Measurements from ENCODE around the gene TRIM40.

Gene TRIM40

DNA sequence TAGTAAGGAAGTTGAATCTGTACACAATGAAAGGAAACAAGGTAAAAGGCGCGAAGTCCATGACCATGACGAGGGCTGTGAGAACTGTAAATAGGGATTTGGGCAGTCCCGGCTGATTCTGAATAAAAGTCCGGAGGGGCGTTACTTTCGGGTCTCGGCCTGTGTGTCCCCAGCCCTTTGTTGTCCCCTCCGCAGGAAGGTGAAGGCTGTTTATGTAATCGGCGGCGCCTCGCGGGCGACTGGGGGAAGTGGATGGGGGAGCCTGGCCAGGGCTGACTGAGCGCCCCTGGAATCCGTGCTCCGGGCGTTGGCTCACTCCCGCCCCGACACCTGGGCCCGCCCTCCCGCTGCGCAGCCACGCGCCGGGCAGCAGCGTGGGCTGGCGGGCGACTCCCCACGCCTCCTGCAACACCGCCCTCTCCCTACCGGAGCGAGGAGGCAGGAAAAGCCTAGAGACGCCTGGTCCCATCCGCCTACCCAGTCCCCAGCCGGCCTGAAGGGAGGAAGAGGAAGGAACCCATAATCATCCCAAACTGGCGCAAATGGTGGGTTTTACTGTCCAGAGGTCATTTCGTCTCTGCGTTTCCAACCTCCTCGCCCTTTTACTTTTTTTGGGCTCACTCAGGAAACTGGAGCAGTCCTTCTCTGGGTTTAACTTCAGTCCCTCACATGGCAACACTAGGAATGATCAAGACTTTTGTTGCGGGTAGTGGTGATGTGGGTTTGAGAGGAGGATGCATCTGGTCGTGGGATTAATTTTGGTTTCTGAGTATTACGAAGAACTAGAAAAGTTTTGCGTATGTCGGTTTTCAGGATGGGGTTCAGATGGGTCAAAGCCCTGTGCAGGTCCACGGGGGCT, 35.1 kb upstream of the TRIM40 start:
- Histone ChIP-seq H3K27ac (ENCODE audit: insufficient read depth, low read length, poor library complexity, severe bottlenecking) (no peak overlapping the region), H3K36me3 (ENCODE audit: control insufficient read depth, insufficient read depth, low read length) (no peaks in the 10 kb centered on the region), H3K4me3 (ENCODE audit: insufficient read depth, low read depth, low read length, poor library complexity, severe bottlenecking) (peak overlapping the region; percentile 46), H3K4me1 (ENCODE audit: control insufficient read depth, insufficient read depth, low read length, poor library complexity, severe bottlenecking) (peaks cover 35% of the 10 kb centered on the region), H3K27me3 (replicated peaks; ENCODE audit: control insufficient read depth, insufficient read depth, low read length, poor library complexity, severe bottlenecking) (peaks cover 10% of the 10 kb centered on the region), H3K9me3 (ENCODE audit: control insufficient read depth, low read length) (no peaks in the 10 kb centered on the region)
- no peak for DNase-seq

DNA sequence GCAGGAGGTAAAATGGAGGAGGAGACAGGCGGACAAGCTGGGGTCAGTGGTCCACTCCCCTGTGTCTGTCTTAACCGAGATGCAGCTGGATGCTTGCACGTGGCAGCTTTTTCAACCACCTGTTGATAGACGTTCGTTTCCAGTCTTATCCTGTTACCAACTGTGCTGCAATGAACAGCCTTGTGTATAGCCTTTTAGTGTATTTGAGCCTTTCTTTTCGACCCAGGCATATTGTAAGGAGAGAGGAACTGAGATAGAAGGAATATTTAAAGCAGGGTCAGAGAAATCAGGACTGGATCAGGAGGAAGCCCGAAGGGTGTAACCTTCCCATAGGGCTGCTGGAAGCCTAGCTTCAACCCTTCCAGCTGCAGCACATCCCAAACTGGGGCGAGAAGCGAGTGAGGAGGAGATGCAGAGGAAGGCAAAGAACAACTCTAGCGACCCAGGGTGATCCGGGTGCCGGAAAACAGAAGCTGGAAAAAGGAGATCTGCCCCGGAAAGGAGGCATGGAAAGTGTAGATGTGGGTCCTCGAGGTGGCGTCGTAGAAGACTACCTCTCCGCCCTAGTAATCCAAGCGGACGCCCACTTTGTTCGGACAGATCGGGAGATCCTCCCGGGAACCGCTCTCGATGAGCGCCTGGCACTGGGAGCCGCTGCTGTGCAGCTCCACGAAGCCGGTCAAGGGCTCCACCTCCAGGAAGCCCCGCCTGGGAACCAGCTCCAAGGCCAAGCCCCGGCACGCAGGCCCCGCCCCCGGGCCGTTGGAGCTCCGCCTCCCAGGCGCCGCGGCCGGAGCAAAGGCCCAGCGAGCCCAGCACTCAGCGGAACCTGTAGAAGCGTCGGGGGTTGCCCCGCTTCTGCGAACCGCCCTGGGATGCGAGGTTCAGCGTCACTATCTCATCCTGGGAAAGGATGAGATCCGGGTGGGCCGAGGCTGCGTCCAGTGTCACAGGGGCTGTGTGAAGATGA, 34.2 kb upstream of the TRIM40 start:
- Histone ChIP-seq H3K36me3 (ENCODE audit: control insufficient read depth, insufficient read depth, low read length) (no peaks in the 10 kb centered on the region), H3K27me3 (replicated peaks; ENCODE audit: control insufficient read depth, insufficient read depth, low read length, poor library complexity, severe bottlenecking) (peaks cover 10% of the 10 kb centered on the region), H3K27ac (ENCODE audit: insufficient read depth, low read length, poor library complexity, severe bottlenecking) (no peak overlapping the region)

DNA sequence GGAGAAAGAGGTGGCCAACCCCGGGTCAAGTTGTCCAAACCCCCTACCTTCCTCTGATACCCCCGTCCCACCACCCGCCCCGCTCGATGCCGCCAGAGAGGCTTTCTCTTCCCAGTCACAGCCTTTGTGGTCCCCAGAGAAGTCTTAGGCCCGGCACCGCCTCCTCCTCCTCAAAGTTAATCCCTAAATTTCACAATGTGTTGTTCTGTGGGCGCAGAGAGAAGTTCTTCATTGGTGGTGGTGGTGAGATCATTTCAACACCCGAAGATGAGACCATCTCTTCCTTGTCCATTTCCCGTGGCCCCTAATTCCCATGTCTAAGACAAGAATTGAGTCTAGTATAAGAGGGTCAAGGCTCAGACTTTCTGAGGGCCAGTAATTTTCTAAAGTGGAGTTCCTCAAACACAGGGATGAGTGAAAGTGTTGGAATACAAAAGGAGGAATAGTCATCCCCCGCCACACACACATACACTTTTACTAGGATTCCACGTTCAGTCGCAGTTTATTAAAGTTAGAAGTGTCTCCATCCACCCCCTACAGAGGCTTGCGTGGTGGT, 33.4 kb upstream of the TRIM40 start:
- no peak for DNase-seq
- peak overlapping the region; percentile 46 for H3K4me3 ChIP-seq (ENCODE audit: insufficient read depth, low read depth, low read length, poor library complexity, severe bottlenecking)
- H3K27ac ChIP-seq (ENCODE audit: insufficient read depth, low read length, poor library complexity, severe bottlenecking): no peak overlapping the region

More for the DNA sequence above, 34.2 kb upstream of the TRIM40 start:
- no peaks in the 10 kb centered on the region for H3K9me3 ChIP-seq (ENCODE audit: control insufficient read depth, low read length)
- H3K4me3 ChIP-seq (ENCODE audit: insufficient read depth, low read depth, low read length, poor library complexity, severe bottlenecking): peak overlapping the region; percentile 46
- peaks cover 35% of the 10 kb centered on the region for H3K4me1 ChIP-seq (ENCODE audit: control insufficient read depth, insufficient read depth, low read length, poor library complexity, severe bottlenecking)
- peak; percentile 46 to 69 (median 56) for DNase-seq

DNA sequence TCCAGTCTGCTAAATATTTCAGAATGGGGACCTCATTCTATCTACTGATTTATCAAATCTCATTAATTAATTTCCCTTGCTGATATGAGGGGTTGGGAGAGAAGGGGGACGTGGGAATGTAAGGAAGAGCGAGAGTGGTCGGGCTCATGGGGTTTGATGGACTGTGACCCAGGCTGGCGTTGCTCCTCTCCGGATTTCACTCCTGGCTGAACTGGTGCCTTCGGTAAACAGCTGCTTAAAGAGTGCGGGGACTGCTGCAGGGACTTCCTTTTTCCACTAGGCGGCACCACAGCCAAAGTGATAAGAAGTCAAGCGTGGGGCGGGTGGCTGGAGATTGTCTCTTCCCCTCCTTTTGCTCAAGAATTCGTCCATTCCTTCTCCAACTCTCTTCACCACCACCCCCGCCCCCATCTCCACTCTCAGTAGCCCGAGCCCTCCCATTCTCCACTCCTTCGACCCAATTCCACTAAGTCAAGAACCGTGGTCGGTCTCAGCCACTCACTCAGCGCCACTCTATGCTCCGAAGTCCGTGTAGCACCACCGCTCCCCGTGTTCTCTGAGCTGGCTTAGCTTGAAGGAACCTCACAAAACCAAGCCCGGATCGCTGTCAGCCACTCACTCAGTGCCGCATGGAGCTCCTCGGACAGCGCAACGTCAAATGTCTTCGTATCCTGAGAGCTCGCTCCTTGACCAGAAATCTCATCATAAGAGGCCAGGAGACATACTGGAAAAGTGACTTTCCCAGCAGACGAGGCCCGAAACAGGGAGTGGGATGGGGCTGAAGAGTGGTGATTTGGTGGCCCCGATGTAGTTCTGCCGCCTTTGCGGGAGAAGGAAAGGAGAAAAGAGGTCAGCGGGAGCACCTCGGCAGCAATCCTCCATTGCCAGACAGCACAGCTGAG, 32.7 kb upstream of the TRIM40 start:
- Histone ChIP-seq H3K27me3 (replicated peaks; ENCODE audit: control insufficient read depth, insufficient read depth, low read length, poor library complexity, severe bottlenecking) (peaks cover 10% of the 10 kb centered on the region), H3K4me1 (ENCODE audit: control insufficient read depth, insufficient read depth, low read length, poor library complexity, severe bottlenecking) (peaks cover 35% of the 10 kb centered on the region), H3K36me3 (ENCODE audit: control insufficient read depth, insufficient read depth, low read length) (no peaks in the 10 kb centered on the region), H3K27ac (ENCODE audit: insufficient read depth, low read length, poor library complexity, severe bottlenecking) (no peak overlapping the region), H3K4me3 (ENCODE audit: insufficient read depth, low read depth, low read length, poor library complexity, severe bottlenecking) (peak overlapping the region; percentile 57), H3K9me3 (ENCODE audit: control insufficient read depth, low read length) (no peaks in the 10 kb centered on the region)
- peak; percentile 64 to 76 (median 68) for DNase-seq

More for the DNA sequence above, 33.4 kb upstream of the TRIM40 start:
- Histone ChIP-seq H3K9me3 (ENCODE audit: control insufficient read depth, low read length) (no peaks in the 10 kb centered on the region), H3K36me3 (ENCODE audit: control insufficient read depth, insufficient read depth, low read length) (no peaks in the 10 kb centered on the region), H3K27me3 (replicated peaks; ENCODE audit: control insufficient read depth, insufficient read depth, low read length, poor library complexity, severe bottlenecking) (peaks cover 10% of the 10 kb centered on the region), H3K4me1 (ENCODE audit: control insufficient read depth, insufficient read depth, low read length, poor library complexity, severe bottlenecking) (peaks cover 35% of the 10 kb centered on the region)

DNA sequence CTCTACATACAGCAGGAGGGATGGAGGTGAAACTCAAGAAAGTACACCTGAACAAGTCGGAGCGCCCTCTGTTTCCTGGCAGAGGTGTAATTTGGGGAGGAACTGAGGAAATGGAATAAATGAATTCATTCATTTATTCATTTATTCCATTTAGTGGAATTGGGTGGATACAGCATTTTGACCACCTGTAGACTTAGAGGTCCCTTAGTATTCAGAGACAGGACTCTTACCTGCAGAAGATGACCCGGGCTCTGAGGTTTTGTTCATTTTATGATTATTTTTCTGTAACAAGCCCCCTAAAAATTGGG, 32.1 kb upstream of the TRIM40 start:
- Histone ChIP-seq H3K4me3 (ENCODE audit: insufficient read depth, low read depth, low read length, poor library complexity, severe bottlenecking) (peak overlapping the region; percentile 57), H3K36me3 (ENCODE audit: control insufficient read depth, insufficient read depth, low read length) (no peaks in the 10 kb centered on the region), H3K4me1 (ENCODE audit: control insufficient read depth, insufficient read depth, low read length, poor library complexity, severe bottlenecking) (peaks cover 35% of the 10 kb centered on the region), H3K9me3 (ENCODE audit: control insufficient read depth, low read length) (no peaks in the 10 kb centered on the region), H3K27me3 (replicated peaks; ENCODE audit: control insufficient read depth, insufficient read depth, low read length, poor library complexity, severe bottlenecking) (peaks cover 10% of the 10 kb centered on the region), H3K27ac (ENCODE audit: insufficient read depth, low read length, poor library complexity, severe bottlenecking) (no peak overlapping the region)
- no peak for DNase-seq

DNA sequence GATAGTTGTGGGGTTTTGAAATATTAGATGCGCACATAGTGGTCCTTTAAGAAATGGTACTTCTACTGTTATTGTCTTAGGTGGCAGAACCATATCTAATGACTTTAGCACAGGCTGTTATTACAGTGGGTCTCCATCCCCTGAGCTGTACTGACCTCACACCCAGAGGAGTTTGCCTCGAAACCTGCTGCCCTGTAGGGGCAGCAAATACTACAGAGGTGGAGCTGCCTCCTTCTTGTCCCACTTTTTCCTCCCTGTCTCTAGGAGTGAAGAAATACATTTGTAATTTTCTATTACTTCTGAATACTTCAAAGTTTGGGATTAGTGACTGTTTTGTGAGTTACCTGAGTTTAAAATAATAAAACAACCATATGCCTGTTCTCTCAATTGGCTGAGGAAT, 31.3 kb upstream of the TRIM40 start:
- Histone ChIP-seq H3K27me3 (replicated peaks; ENCODE audit: control insufficient read depth, insufficient read depth, low read length, poor library complexity, severe bottlenecking) (peaks cover 7% of the 10 kb centered on the region), H3K9me3 (ENCODE audit: control insufficient read depth, low read length) (no peaks in the 10 kb centered on the region), H3K4me3 (ENCODE audit: insufficient read depth, low read depth, low read length, poor library complexity, severe bottlenecking) (no peak overlapping the region), H3K4me1 (ENCODE audit: control insufficient read depth, insufficient read depth, low read length, poor library complexity, severe bottlenecking) (peaks cover 35% of the 10 kb centered on the region), H3K27ac (ENCODE audit: insufficient read depth, low read length, poor library complexity, severe bottlenecking) (no peak overlapping the region), H3K36me3 (ENCODE audit: control insufficient read depth, insufficient read depth, low read length) (no peaks in the 10 kb centered on the region)
- DNase-seq: no peak

DNA sequence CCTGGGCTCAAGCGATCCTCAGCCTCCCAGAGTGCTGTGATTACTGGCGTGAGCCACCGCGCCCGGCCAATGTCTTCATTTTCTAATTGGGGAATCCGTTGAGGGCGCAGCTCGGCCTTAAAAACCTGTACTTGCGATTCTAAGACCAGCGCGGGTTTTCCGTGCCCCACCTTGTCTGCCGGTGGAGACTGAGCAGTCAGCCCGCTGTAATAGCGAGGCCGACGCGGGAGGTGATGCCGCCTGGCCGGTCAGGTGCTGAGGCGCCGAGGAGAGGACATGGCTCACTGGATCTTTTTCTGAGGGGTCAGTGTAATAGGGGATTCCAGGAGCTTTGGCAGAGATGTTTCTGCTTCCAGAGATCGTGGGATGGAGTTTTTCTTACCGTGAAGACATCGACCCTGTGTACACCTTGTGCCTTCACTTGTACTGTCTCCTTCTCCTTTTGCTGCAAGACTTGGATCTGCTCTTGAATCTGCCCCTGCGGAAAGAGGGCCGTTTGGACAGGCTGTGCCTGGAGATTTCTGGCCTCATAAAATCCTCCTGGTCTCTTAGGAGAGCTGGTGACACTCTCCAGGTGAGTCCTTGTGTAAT, 24.6 kb upstream of the TRIM40 start:
- Histone ChIP-seq H3K27me3 (replicated peaks; ENCODE audit: control insufficient read depth, insufficient read depth, low read length, poor library complexity, severe bottlenecking) (peaks cover 7% of the 10 kb centered on the region), H3K4me1 (ENCODE audit: control insufficient read depth, insufficient read depth, low read length, poor library complexity, severe bottlenecking) (no peaks in the 10 kb centered on the region), H3K36me3 (ENCODE audit: control insufficient read depth, insufficient read depth, low read length) (no peaks in the 10 kb centered on the region), H3K4me3 (ENCODE audit: insufficient read depth, low read depth, low read length, poor library complexity, severe bottlenecking) (no peak overlapping the region), H3K9me3 (ENCODE audit: control insufficient read depth, low read length) (no peaks in the 10 kb centered on the region), H3K27ac (ENCODE audit: insufficient read depth, low read length, poor library complexity, severe bottlenecking) (no peak overlapping the region)
- no peak for DNase-seq

DNA sequence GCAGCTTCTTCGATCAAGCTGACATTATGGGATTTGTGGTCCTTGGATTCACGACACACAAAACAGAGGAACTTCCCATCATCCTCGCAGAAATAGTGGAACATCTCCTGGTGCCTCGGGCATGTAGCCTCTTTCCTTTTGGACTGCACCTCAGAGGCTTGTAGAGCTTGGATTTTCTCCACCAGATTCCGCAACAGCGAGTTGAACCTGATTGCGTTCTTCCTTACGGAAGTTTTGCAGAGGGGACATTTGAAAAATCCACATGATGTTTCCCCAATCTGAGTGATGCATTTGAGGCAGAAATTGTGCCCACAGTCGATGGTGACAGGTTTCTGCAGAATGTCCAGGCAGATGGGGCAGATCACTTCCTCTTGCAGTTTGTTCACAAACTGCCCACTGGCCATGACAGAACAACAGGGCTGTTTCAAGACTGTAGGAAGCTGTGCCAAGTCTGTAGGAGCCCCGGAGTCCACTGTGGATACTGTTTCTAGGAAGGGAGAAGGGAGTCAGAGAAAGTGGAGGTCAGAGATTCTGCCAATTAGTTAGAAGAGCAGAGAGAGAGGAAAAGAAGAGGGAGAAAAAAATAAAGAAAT, 23.4 kb upstream of the TRIM40 start:
- no peaks in the 10 kb centered on the region for H3K4me1 ChIP-seq (ENCODE audit: control insufficient read depth, insufficient read depth, low read length, poor library complexity, severe bottlenecking)
- no peaks in the 10 kb centered on the region for H3K9me3 ChIP-seq (ENCODE audit: control insufficient read depth, low read length)
- no peaks in the 10 kb centered on the region for H3K36me3 ChIP-seq (ENCODE audit: control insufficient read depth, insufficient read depth, low read length)
- H3K27ac ChIP-seq (ENCODE audit: insufficient read depth, low read length, poor library complexity, severe bottlenecking): no peak overlapping the region
- DNase-seq: no peak
- H3K27me3 ChIP-seq (replicated peaks; ENCODE audit: control insufficient read depth, insufficient read depth, low read length, poor library complexity, severe bottlenecking): peaks cover 7% of the 10 kb centered on the region
- H3K4me3 ChIP-seq (ENCODE audit: insufficient read depth, low read depth, low read length, poor library complexity, severe bottlenecking): no peak overlapping the region
